ENCODE measurements around the gene ADAM12.

ADAM12 gene

DNA sequence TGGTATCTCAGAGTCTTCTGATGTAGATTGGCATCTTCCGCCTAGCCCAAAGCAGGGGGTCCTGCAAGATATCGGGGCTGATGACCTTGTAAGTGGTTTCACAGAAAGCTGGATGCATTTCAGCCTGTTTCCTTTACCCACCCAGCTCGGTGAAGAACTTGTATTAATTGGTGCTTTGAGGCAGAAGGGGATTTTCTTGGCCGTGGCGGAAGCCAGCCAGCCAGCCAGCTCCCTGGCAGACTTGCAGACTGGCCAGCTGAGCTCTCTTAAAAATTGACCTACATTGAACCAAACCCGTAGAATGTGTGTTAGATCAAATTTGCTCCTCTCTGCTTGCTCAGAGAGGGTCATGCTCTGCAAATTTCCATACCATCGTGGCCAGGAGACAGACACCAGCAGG, 218.4 kb downstream of the ADAM12 start:
- DNase-seq, result no peak

DNA sequence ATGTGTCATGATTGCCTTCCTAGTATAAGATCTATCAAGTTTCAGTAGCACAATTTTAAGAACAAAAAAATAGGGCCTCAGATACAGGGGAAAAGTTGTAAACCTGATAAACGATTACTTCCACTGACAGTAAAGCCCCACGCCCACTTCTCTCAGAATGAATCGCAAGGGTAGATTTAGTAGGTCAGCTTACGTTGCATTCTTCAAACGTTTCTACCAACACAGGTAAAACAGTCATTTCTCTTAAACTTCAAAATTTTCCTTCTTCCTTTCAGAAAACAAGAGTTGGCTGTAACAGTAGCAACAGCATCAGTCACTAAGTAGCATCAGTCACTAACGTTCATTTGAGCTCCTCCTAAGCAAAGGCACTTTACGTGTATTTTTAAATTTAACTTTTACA, 221.5 kb downstream of the ADAM12 start:
- DNase-seq, result no peak

DNA sequence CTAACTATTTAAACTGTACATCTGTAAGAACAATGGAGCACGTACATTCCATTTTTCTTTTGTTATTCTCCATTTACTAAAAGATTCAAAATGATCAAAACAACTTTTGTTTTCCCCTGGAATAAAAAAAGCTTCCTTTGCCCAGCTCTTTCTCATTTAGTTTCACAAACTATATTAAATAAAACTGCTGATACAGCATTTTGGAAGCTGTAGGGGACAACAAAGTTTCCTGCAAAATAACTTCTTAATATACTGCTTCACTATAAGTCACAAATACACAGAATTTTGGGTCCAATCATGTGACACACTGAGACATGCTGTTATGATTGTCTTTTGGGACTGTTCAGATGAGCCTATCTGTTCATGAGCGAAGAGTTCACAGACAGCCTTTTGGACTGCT, 222.4 kb downstream of the ADAM12 start:
- DNase-seq, result no peak

DNA sequence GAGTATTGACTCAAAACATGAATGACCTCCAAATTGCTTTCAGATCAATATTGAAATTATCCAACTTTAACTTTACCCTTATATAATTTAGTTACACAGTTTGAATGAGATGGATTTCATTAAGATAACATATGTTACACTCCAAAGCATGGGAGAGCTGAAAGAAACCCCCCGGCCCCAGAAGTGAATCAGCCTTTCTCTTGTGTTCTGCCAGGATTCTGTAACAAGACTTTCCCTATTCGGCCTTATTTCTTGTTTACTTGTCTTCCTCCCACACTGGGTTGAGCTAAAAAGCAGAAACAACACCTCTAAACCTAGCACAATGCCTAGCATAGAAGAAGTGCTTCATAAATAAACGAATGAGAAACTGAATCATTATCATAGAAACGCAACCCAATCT, 224.8 kb downstream of the ADAM12 start:
- no peak for DNase-seq

DNA sequence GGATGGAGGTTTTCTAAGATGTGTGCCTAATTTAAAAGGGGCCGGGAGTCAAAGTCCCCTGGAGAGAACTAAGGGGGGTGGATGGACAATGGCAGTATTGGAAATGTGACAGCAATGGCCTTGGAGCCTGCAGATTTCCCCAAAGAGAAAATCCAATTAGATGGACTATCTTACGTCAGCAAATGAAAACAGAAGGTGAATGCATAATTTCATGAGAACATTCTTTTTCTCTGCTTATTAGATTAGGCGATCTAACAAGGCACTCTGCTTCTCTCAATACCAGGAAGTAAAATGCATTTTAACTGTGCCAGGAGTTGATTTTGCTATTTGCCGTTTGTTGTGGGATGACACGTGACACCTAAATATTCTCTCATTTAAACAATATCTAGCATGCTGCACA, 226.6 kb downstream of the ADAM12 start:
- no peak for DNase-seq

DNA sequence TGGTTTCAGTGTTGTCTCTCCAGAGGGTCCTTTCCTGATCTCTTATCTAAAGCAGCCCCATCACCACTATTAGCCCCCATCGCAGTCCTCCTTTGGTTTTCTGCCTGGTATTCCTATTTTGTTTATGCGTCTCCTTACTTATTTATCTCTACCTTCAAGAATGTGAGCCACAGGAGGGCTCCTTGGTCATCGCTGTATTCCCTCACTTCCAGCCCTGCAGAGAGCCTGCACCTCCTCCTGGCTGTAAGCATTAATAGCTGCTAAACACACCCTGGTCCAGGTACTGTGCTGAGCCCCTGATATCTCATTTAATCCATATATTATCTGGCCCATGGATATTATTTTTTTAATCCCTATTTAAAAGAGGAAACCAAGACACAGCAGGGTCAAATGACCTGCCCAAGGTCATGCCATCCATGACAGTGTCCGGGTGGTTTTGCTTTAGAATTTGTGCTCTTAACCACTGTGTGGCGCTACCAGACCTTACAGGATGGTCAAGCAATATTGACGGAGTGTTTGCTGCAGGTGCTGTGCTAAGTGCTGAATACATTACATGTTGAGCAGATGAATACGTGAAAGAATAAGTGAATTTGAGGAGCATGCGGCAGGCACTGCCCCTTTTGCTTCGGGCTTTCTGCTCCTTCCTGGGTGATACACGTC, 227.2 kb downstream of the ADAM12 start:
- peak; percentile 44 for DNase-seq

DNA sequence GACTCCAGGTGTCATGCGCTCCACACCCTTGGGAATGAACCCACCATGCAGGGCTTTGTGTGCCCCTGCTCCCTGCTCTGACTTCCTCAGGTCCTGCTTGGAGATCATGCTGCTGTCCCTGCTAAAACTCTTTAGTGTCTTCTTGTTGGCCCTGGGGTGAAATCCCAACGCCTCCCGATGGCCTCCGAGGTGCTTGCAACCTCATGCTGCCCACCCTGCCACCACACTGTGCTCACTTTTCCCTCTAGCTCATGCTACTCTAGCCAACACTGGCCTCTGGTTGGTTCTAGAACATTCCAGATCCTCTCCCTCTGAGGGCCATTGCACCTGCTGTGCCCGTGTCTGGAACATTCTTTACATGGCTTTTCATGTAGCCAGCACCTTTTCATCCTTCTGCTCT, 227.7 kb downstream of the ADAM12 start:
- no peak for DNase-seq

DNA sequence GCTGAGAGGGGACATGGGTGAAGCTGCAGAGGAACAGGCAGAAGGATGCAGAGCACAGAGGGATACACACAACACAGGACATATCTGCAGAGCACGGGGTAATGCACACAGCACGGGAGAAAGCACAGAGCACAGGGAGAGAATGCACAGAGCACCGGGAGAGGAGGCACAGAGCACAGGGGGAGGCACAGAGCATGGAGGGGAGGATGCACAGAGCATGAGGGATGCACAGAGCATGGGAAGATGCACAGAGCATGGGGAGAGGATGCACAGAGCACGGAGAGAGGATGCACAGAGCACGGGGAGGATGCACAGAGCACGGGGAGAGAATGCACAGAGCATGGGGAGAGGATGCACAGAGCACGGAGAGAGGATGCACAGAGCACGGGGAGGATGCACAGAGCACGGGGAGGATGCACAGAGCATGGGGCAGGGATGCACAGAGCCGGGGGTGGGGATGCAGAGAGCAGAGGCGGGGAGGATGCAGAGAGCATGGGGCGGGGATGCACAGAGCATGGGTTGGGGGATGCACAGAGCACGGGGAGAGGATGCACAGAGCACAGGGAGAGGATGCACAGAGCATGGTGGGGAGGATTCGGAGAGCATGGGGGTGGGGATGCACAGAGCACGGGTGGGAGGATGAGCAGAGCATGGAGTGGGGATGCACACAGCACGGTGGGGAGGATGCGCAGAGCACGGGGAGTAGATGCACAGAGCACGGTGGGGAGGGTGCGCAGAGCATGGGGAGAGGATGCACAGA, 230.0 kb downstream of the ADAM12 start:
- no peak for DNase-seq

DNA sequence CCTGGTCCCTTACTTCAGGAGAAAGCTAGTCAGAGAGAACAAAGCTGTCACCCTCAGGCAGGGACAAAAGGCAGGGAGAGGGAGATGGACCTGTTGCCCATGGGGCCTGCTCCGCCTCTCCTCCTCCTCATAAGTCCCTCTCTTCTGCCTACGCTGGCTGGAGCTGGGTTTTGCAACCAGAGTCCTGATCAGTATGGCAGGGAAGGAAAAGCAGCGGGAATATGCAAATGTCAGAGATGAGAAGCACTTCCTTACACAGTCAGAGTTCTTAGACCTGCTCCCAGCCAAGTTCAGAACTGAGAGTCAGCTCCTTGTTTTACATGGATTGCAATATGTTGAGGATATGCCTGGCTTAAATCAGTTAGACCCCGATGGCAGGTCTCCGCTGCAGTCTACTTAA, 231.1 kb downstream of the ADAM12 start:
- no peak for DNase-seq

DNA sequence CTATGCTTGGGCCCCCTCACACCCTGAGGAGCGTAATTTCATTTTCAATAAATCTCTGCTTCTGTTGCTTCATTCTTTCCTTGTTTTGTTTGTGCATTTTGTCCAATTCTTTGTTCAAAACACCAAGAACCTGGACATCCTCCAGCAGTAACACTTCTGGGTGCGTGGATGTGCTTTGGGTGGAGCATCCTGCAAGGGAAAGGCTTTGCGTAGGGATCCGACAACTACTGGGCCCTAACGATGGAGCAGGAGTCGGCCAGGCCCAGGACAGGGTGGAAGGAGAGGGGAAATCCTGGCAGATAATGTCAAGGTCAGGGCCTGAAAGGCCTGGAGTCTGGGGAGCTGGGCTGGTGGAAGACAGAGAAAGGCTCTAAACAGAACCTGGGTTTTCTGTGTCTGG, 231.8 kb downstream of the ADAM12 start:
- DNase-seq, result no peak

GRCh38 chr10:126156012-126156411, 232.3 kb downstream of the ADAM12 start:
- no peak for DNase-seq

DNA sequence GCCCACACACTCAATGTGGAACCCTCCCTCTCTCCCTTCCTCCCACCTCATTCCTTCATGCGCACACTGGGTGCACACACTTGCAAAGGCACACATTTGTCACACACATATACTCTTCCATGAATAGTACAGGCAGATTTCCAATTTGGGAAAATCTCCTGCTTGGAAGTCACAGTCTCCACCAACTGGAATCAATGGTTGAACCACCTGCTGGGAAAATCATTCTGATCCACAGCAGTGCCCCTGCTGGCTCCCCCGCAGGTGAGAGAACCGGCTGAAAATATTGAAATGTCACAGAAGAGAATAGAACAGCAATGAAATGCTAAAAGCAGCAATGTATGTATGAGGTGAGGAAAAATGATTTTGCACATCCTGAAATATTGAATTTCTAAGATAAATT, 232.7 kb downstream of the ADAM12 start:
- no peak for DNase-seq

DNA sequence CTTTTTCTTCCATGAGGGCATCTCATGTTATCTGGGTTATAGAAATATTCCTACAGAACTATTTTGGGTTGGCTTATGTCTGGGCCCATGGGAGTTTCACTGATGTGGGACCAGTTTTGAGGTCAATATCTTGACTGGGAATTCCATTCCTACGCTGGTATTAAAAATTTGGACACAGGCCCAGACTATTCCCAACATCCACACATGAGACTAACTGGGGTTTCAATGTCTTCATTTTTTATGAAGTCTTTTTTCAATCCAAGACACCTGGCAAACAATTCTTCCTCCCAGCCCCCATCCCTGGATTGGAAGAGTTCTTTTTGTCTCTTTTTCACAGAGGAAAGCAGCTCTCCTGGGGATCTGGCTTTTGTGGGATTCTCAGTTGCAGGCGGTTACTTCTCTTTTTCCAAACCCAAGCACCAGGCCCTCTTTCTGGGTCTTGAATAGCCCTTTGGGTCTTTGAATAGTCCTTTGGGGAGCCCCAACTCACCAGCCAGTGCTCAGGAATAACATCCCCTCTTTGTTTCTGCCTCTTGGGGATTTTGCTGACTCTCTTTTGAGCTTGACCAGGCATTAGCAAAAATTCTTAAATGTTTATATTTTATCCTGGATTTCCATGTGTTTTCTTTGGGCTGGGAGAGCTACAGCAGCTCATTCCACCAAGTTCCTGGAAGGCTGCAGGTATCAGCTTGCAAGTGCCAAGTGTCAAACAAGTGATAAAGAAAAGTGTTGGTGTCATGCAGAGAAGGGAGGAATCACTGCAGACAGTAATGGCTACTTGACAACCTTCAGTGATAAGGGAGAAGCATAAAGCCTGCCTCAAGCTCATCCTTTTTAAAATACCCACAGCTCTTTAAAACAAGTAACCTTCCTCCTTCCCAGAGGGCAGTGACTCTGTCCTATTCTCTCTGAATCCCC, 234.3 kb downstream of the ADAM12 start:
- no peak for DNase-seq

DNA sequence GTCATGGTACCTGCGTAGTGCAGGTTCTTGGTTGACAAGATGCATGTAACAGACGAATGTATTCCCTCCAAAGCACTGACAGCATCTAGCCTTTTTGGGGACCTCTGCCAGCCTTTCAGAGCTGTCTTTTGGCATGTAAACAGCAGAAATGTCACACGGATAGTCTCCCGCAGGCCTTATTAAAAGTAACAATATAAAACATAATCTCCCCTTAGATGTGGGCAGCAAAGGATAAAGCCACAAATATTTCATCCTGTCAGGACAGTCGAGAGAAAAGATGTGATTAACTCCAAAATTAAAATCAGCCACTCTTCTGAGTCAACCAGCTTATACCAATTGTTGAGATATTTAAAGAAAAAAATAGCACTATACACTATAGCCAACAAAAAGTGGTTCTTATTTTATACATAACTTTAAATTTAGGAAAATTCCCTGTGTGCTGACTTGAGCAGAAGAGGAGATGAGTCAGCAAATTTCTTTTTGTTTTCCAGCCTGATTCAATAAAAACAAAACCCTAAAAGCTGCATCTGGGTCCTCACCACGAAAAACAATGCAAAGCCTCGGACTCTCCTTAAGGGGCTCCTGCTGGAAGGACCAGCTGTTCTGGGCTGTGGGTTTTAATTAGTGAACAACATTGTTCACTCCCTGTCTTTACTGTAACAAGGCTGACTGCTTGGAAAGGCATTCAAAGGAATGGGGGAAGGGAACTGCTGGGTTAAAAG, 240.2 kb downstream of the ADAM12 start:
- DNase-seq, result no peak

DNA sequence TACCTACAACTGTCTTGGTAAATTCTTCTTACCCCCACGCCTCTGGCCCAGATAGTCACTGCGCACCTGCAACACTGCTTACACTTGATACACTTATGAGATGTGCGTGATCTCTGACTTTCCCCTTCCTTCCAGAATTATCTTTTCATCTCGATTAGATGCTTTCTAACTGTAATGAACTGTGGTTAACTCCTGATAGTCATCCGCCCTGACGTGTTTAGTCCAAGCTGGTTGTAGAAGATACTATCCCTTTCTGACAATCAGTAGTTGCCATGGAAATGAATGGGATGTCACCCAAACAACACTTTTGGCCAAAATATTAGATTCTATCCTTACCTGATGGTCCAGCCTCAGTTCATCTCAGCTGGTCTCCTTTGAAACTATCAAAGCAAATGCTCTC, 241.5 kb downstream of the ADAM12 start:
- no peak for DNase-seq

DNA sequence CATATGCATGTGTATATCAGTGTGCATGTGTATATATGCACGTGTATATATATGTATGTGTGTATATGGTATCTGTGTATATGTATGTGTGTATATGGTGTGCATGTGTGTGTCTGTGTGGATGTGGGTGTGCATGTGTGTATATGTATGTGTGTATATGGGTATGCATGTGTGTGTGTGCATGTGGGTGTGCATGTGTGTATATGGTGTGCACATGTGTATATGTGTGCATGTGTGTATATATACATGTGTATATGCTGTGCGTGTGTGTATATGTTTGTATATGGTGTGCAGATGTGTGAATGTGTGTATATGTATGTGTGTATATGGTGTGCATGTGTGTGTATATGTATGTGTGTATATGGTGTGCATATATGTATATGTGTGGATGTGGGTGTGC, 245.2 kb downstream of the ADAM12 start:
- no peak for DNase-seq

DNA sequence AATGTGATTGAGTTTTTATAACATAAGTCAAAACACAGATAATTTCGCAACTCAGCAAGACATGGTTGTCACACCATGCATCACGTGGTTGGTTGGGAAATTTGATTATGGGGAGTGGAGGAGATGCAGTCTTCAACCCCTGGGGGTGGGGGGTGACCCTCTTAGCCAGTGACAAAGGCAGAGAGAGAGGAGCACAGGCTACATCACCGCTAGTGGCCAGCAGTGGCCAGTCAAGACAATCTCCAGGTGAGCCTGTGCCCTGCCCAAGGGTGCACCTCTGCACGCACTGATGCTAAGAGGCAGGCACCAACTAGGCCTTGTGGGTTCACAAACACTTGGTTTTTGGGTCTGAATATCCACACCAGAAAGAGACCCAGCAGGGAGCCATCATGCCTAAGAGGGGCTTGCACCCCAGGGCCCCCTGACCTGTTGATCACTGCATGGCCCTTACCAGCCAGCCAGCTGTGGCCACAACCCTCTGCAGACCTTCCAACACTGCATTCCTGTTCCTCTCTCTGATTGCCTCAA, 247.5 kb downstream of the ADAM12 start:
- no peak for DNase-seq

DNA sequence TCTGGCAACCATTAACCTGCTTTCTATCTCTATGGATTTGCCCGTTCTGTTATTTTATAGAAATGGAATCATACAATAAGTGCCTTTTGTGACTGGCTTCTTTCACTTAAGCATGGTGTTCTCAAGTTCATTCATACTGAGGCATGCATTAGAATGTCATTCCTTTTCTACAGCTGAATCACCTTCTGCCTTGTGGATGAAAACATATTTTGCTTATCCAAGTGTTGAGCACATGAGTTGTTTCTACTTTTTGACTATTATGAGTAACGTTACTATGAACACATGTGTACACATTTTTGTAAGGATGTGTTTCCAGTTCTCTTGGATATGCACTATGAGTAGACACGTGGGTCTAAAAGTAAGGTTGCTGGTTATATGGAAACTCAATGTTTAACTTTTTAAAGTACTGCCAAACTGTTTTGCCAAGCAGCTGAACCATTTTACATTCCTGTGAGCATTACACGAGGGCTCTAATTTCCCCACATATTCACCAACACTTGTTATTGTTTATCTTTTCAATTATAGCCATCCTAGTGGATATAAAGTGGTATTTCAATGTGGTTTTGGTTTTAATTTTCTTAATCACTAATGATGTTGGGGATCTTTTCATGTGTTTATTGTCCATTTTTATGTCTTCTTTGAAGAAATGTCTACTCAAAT, 250.6 kb downstream of the ADAM12 start:
- no peak for DNase-seq

- no peak for DNase-seq
These were observed 252.2 kb downstream of the ADAM12 start for GRCh38 chr10:126135941-126136595.

GRCh38 chr10:126135177-126135576, 253.1 kb downstream of the ADAM12 start:
- DNase-seq, result no peak

- no peak for DNase-seq
These were observed 254.2 kb downstream of the ADAM12 start for GRCh38 chr10:126133906-126134656.
